Right ventricle myocardium superior (tissue), 1 donor: Measurements from ENCODE around the gene DHRS3. TPM values are rescaled to one million over a fixed set of nuclear protein-coding genes. Genes with fewer than 3 reads are reported as not detected.

Experiments used
- ATAC-seq: fragments of 200-7000 bp; cut with Tn5 transposase; one replicate; pipeline ENCODE4 v1.9.1; 2020; ENCODE audit warnings: mild to moderate bottlenecking; ENCODE audit not compliant: poor library complexity
- DNase-seq: peaks from one replicate; pipeline ENCODE4 v3.0.0-alpha.2; 2020
- intact Hi-C: fragments of 100-400 bp; cut with DNase I; formaldehyde crosslinking; loops from one replicate; pipeline ENCODE4 v1.11.2; 2022
- total RNA-seq: library from RNA; stranded (reverse); fragmentation: NEBNext Ultra II Directional; extraction: Animal tissue kit (Norgen Biotek cat#: 25700); gene quantifications from one replicate; pipeline ENCODE4 v1.2.1, GENCODE V29; 2021
- donor health status: DM: no; HTN: yes; CAD: no; lungs with severe emphysema.

DHRS3 gene
- total RNA-seq, 1 donor from 2014 or later, result 84.7 TPM

- DNase-seq (no peak), ATAC-seq (no peak)
- intact Hi-C loops, result no loop called here
Observed at GRCh38 chr1:12643785-12644184, 25.8 kb upstream of the DHRS3 start, which contains the start of gene AADACL4. Gene AADACL4, plus strand, starts transcription at chr1:12644085. Its CDS starts 462 bp downstream, at chr1:12644547.

- ATAC-seq (no peak), DNase-seq (no peak)
- intact Hi-C loops, result no loop called here
Observed at GRCh38 chr1:12643079-12643478, 25.1 kb upstream of the DHRS3 start.

- intact Hi-C loops, result no loop called here
- no peak for ATAC-seq
- DNase-seq, result no peak
Observed at GRCh38 chr1:12640958-12641272, 22.9 kb upstream of the DHRS3 start.

- intact Hi-C loops, result no loop called here
- ATAC-seq (no peak), DNase-seq (no peak)
Observed at GRCh38 chr1:12640237-12640957, 22.4 kb upstream of the DHRS3 start.

- intact Hi-C loops, result no loop called here
- ATAC-seq, result no peak
- DNase-seq, result no peak
Observed at GRCh38 chr1:12637693-12638092, 19.7 kb upstream of the DHRS3 start.

- DNase-seq (peak; percentile 66), ATAC-seq (peak; percentile 69)
- intact Hi-C loops, result no loop called here
Observed at GRCh38 chr1:12636098-12636950, 18.3 kb upstream of the DHRS3 start.

GRCh38 chr1:12634696-12635202 is 16.7 kb upstream of the DHRS3 start:
- DNase-seq, result no peak
- no peak for ATAC-seq
- intact Hi-C loops, result no loop called here

- intact Hi-C loops, result no loop called here
- DNase-seq (no peak), ATAC-seq (no peak)
Observed at GRCh38 chr1:12634156-12634555, 16.1 kb upstream of the DHRS3 start.

- ATAC-seq (no peak), DNase-seq (no peak)
- intact Hi-C loops, result no loop called here
Observed at GRCh38 chr1:12631571-12631970, 13.6 kb upstream of the DHRS3 start.

GRCh38 chr1:12630946-12631530 is 13.0 kb upstream of the DHRS3 start:
- DNase-seq (no peak), ATAC-seq (no peak)
- intact Hi-C loops, result no loop called here

- intact Hi-C loops, result loop anchor here (10.0 kb wide), 1 partner anchor 315 kb away; no protein-coding TSS in a partner anchor
- DNase-seq (no peak), ATAC-seq (no peak)
Observed at GRCh38 chr1:12629985-12630760, 12.2 kb upstream of the DHRS3 start.

GRCh38 chr1:12629511-12629956 is 11.5 kb upstream of the DHRS3 start:
- intact Hi-C loops, result loop anchor here (10.0 kb wide), 1 partner anchor 315 kb away; no protein-coding TSS in a partner anchor
- ATAC-seq (no peak), DNase-seq (no peak)

- intact Hi-C loops, result loop anchor here (10.0 kb wide), 1 partner anchor 312 kb away; no protein-coding TSS in a partner anchor
- ATAC-seq (no peak), DNase-seq (no peak)
Observed at GRCh38 chr1:12627296-12627695, 9.3 kb upstream of the DHRS3 start.

GRCh38 chr1:12626888-12627287 is 8.9 kb upstream of the DHRS3 start:
- no peak for DNase-seq
- intact Hi-C loops, result loop anchor here (10.0 kb wide), 1 partner anchor 312 kb away; no protein-coding TSS in a partner anchor
- no peak for ATAC-seq

GRCh38 chr1:12625276-12625675 is 7.3 kb upstream of the DHRS3 start:
- intact Hi-C loops, result loop anchor here (10.0 kb wide), 1 partner anchor 310 kb away; no protein-coding TSS in a partner anchor
- ATAC-seq (no peak), DNase-seq (no peak)

GRCh38 chr1:12622506-12622905 is 4.5 kb upstream of the DHRS3 start:
- intact Hi-C loops, result loop anchor here (10.0 kb wide), 1 partner anchor 308 kb away; no protein-coding TSS in a partner anchor
- DNase-seq, result no peak
- ATAC-seq, result no peak

GRCh38 chr1:12621346-12622335 is 3.6 kb upstream of the DHRS3 start:
- intact Hi-C loops, result loop anchor here (10.0 kb wide), 1 partner anchor 307 kb away; no protein-coding TSS in a partner anchor
- ATAC-seq, result no peak
- no peak for DNase-seq
